Gastrocnemius medialis (tissue), 4 donors: ENCODE measurements around the gene LHPP. TPM values are rescaled to one million over a fixed set of nuclear protein-coding genes. Genes with fewer than 3 reads are reported as not detected.

Experiments
- ATAC-seq, 2 donors: fragments of 150-250 bp; one replicate each; pipeline ENCODE4 v1.9.1; 2016
- DNase-seq, 2 donors: peaks; one replicate each; pipeline ENCODE4 v3.0.0-alpha.2; 2019
- H3K27ac ChIP-seq, 4 donors: fragments of 200-600 bp; sonication (generic); 1 replicate in 1 of 4; 2 replicates in 3 of 4; pipeline ENCODE4 v1.5.1; 2016 to 2018; ENCODE audit warnings: mild to moderate bottlenecking in 2 of 4, moderate library complexity in 1 of 4
- H3K27me3 ChIP-seq, 3 donors: fragments of 200-600 bp; sonication (generic) in 2 of 3; 1 replicate in 1 of 3; 2 replicates in 2 of 3; pipeline versions ENCODE4 v1.5.1 to v1.6.0; 2016 to 2019; ENCODE audit warnings: mild to moderate bottlenecking in 1 of 3, moderate library complexity in 1 of 3
- H3K36me3 ChIP-seq, 2 donors: fragments of 200-600 bp; sonication (generic) in 1 of 2; one replicate each; pipeline ENCODE4 v1.5.1; 2017 to 2018
- H3K4me1 ChIP-seq, 2 donors: fragments of 200-600 bp; sonication (generic) in 1 of 2; one replicate each; pipeline ENCODE4 v1.5.1; 2016 to 2017; ENCODE audit warnings: mild to moderate bottlenecking in 2 of 2
- H3K4me3 ChIP-seq, 4 donors: fragments of 200-600 bp; sonication (generic) in 3 of 4; 1 replicate in 1 of 4; 2 replicates in 3 of 4; pipeline ENCODE4 v1.5.1; 2016 to 2019; ENCODE audit warnings: mild to moderate bottlenecking in 2 of 4
- H3K9me3 ChIP-seq, 3 donors: fragments of 200-600 bp; sonication (generic) in 2 of 3; 1 replicate in 1 of 3; 2 replicates in 2 of 3; pipeline ENCODE4 v1.5.1; 2016 to 2019
- POLR2A ChIP-seq, 2 donors: fragments of 450-650 bp; IDR thresholded peaks; one replicate each; pipeline ENCODE4 v1.6.1; 2017; ENCODE audit warnings: antibody characterized with exemption in 2 of 2, mild to moderate bottlenecking in 2 of 2, moderate library complexity in 2 of 2
- in situ Hi-C, 4 donors: fragments of 200-750 bp; cut with MboI; loops; one replicate each; pipeline versions ENCODE4 v1.15.0 to v1.8.0; 2017; ENCODE audit warnings: low sequenced_read_pairs in 4 of 4
- intact Hi-C: fragments of 100-400 bp; cut with DNase I; formaldehyde crosslinking; loops from one replicate; pipeline ENCODE4 v1.15.1; 2023; ENCODE audit warnings: low total_unique reads
- total RNA-seq, 4 donors: library from RNA; depleted of rRNA; stranded (reverse); fragments of >200 nt; gene quantifications; one replicate each; pipeline versions ENCODE4 v1.1.0 to v1.2.3, GENCODE V29; 2016
- TF ChIP-seq, protein P1 (sequence below), 5 experiments: fragments of 450-650 bp in 3 of 5; fragments of 200-600 bp in 2 of 5; sonication (generic) in 2 of 5; IDR thresholded peaks in 4 of 5; conservative IDR thresholded peaks in 1 of 5; 1 replicate in 4 of 5; 2 replicates in 1 of 5; pipeline ENCODE4 v1.5.1; 2016 to 2019; ENCODE audit warnings: antibody characterized with exemption in 5 of 5, mild to moderate bottlenecking in 3 of 5, moderate library complexity in 3 of 5

The LHPP gene
- total RNA-seq, 4 donors from 2014 or later: 4.9 to 16.0 (median 12.2) TPM

DNA sequence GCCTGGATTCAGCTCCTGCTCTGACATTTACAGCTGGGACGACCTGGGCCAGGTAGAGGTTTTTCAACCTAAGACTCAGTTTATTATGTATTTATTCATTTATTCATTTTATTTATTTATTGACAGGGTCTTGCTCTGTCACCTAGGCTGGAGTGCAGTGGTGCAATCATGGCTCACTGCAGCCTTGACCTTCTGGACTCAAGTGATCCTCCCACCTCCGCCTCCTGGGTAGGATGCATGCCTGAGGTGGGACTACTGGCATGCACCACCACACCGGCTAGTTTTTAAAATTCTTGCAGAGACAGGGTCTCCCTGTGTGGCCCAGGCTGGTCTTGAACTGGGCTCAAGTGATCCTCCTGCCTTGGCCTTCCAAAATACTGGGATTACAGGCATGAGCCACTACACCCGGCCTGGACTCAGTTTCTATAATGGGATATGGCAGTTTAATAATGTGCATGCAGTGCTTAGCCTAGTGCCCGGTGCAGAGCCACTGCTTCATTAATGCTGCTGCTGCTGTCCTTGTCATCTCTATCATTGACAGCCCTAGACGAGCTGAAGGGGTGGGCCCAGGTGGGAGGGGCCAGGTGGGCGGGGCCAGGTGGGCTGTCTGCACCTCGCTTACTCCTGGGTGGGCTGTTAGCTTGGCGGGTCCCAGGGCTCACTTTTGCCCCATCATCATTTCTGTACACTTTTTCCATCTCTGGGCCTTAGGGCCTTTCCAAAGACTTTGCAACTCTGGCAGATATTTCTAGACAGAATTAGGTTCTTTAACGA is 92.6 kb downstream of the LHPP start:
- in situ Hi-C loops (no loop called here), intact Hi-C loops (no loop called here)
- Histone ChIP-seq H3K4me3 (no peak overlapping the region), H3K27ac (no peak overlapping the region), H3K27me3 (no peaks in the 10 kb centered on the region), H3K9me3 (no peaks in the 10 kb centered on the region), H3K4me1 (peaks cover 18 to 28% of the 10 kb centered on the region in 2 donors), H3K36me3 (no peaks in the 10 kb centered on the region)
- TF ChIP-seq POLR2A (IDR thresholded peaks at IDR 0.05): no peak
- TF ChIP-seq, protein P1, sequence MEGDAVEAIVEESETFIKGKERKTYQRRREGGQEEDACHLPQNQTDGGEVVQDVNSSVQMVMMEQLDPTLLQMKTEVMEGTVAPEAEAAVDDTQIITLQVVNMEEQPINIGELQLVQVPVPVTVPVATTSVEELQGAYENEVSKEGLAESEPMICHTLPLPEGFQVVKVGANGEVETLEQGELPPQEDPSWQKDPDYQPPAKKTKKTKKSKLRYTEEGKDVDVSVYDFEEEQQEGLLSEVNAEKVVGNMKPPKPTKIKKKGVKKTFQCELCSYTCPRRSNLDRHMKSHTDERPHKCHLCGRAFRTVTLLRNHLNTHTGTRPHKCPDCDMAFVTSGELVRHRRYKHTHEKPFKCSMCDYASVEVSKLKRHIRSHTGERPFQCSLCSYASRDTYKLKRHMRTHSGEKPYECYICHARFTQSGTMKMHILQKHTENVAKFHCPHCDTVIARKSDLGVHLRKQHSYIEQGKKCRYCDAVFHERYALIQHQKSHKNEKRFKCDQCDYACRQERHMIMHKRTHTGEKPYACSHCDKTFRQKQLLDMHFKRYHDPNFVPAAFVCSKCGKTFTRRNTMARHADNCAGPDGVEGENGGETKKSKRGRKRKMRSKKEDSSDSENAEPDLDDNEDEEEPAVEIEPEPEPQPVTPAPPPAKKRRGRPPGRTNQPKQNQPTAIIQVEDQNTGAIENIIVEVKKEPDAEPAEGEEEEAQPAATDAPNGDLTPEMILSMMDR (IDR thresholded peaks at IDR 0.05 in 4 of 5, conservative IDR thresholded peaks at IDR 0.05 in 1 of 5): no peak
- ATAC-seq (no peak), DNase-seq (no peak)

DNA sequence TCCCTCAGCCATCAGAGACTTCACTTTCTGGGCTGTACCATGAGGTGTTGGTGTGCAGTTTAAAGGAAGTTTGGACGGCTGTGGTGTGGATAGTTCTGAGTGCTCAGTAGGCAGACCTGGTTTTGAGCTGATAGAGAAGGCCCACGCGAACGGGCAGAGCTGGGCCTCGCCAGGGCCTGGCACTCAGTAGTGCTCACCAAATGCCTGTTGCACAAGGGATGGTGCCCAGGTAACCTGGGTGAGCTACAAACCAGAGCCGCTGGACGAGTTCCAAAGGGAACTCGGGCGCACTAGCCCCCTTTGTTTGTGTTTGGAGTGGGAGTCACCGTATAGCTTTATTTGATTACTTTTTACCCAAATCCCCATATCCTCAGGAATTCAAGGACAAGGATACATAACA is 95.5 kb downstream of the LHPP start:
- ATAC-seq (no peak), DNase-seq (no peak)
- in situ Hi-C loops: no loop called here
- Histone ChIP-seq H3K4me3 (no peak overlapping the region), H3K27me3 (no peaks in the 10 kb centered on the region), H3K9me3 (no peaks in the 10 kb centered on the region), H3K27ac (peak overlapping the region in 1 of 4 donors; percentile 94), H3K36me3 (no peaks in the 10 kb centered on the region), H3K4me1 (peaks cover 40 to 52% of the 10 kb centered on the region in 2 donors)
- TF ChIP-seq, protein P1 (IDR thresholded peaks at IDR 0.05 in 4 of 5, conservative IDR thresholded peaks at IDR 0.05 in 1 of 5): no peak
- no peak for TF ChIP-seq POLR2A (IDR thresholded peaks at IDR 0.05)
- intact Hi-C loops: no loop called here

DNA sequence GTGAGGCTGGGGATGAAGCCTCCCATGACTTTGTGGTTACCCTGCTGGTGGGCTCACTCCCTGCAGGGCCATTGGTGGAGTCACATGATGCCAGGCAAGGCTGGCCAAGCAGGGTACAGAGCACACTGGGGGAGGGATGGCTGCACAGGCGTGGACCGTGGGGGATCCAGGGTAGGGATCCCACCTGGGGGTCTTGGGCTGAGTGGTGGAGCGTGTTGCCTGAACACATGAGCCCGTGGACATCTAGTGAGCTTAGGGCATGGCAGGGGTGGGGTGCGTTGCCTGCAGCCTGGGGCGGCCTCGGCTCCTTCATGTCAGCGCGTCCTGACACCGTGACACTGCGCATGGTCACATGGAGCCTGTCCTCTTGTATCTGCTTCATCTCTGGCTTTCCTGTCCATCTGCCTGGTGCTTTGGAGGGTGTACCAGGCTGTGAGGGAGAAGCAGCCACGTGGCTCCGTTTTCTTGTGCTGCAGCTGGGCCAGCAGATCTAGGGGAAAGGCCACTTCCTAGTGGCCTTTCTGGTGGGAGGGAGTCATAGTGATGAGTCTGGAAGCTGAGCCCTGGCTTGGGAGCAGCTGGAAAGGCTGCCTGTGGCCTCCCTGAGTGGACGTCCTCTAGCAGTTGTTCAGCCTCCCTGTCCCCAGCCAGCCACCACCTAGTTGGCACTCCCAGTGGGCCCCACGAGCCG is 96.2 kb downstream of the LHPP start:
- TF ChIP-seq POLR2A (IDR thresholded peaks at IDR 0.05): no peak
- TF ChIP-seq, protein P1 (IDR thresholded peaks at IDR 0.05 in 4 of 5, conservative IDR thresholded peaks at IDR 0.05 in 1 of 5): no peak
- intact Hi-C loops: no loop called here
- Histone ChIP-seq H3K9me3 (no peaks in the 10 kb centered on the region), H3K27me3 (no peaks in the 10 kb centered on the region), H3K36me3 (no peaks in the 10 kb centered on the region), H3K4me3 (no peak overlapping the region), H3K27ac (peak overlapping the region; percentile 94 to 99 (median 95)), H3K4me1 (peaks cover 43 to 54% of the 10 kb centered on the region in 2 donors)
- ATAC-seq (peak in 1 of 2 donors; percentile 8), DNase-seq (peak; percentile 46 to 48)
- in situ Hi-C loops: no loop called here

DNA sequence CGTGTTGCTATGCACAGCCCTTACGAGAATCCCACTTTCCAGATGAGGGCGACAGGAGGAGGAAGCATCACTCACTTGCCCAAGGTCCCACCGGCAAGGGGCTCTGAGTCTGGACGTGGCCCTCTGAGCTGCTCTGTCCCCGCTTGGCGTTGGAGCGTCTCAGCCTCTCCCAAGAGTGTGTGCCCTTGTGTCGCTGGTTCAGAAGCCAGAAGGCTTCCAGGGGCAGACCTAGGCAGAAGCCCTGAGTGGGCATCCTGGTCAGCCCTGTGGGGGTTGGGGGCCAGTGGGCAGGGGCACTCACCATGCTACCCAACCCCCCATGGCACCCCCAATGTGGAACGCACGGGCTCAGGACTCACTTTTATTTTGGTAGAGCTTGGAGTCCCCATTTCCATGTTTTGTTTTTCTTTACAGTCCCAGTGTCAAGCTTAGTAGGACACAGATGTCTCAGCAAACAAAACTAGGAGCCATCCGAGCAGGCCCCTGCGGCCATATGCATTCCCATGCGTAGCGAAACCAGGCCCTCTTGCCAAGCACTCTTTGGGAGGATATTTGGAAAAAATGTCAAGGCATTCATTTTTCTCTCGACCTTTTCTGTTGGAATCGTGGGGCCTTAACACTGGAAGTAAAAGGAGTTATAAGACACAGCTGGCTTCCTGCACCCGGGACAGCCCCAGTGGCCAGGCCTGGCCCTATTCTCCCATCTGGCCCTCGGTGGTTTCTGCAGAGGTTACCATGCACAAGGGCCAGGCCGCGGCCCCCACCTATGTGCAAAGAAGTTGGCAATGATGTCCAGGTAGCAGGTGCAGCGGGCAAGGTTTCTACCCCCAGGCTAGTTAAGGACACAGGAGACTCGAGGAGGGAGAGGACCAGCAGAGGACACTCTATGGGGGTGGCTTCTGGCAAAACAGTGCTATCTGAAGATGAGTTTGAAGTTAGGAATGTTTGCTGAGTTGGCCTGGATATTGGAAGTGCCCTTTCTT is 97.0 kb downstream of the LHPP start:
- Histone ChIP-seq H3K27ac (peak overlapping the region; percentile 94 to 99 (median 95)), H3K27me3 (no peaks in the 10 kb centered on the region), H3K4me3 (no peak overlapping the region), H3K9me3 (no peaks in the 10 kb centered on the region), H3K36me3 (no peaks in the 10 kb centered on the region), H3K4me1 (peaks cover 45 to 61% of the 10 kb centered on the region in 2 donors)
- in situ Hi-C loops: no loop called here
- peak in 1 of 2 donors; percentile 70 for DNase-seq
- ATAC-seq: peak in 1 of 2 donors; percentile 23
- no peak for TF ChIP-seq POLR2A (IDR thresholded peaks at IDR 0.05)
- TF ChIP-seq, protein P1 (IDR thresholded peaks at IDR 0.05 in 4 of 5, conservative IDR thresholded peaks at IDR 0.05 in 1 of 5): no peak
- intact Hi-C loops: no loop called here
